HFFc6 (cell line): ENCODE data around the gene RNF175. TPM values are rescaled to one million over a fixed set of nuclear protein-coding genes. Genes with fewer than 3 reads are reported as not detected.
A peak's percentile ranks its signal among the peaks of the same experiment; 100 is the strongest.

Experiments
- DNase-seq: peaks from one replicate; pipeline ENCODE4 v3.0.0-alpha.2; 2018
- H3K27ac Mint-ChIP-seq: 2 replicates; pipeline ENCODE4 v1.8.0; 2020; ENCODE audit warnings: mild to moderate bottlenecking, mixed read lengths
- H3K27me3 Mint-ChIP-seq: 2 replicates; pipeline ENCODE4 v1.8.0; 2021; ENCODE audit warnings: mild to moderate bottlenecking, moderate library complexity, mixed read lengths; ENCODE audit not compliant: insufficient read depth
- H3K36me3 Mint-ChIP-seq: 2 replicates; pipeline ENCODE4 v1.8.0; 2021; ENCODE audit warnings: low read depth, mixed read lengths
- H3K4me1 Mint-ChIP-seq: 2 replicates; pipeline ENCODE4 v1.8.0; 2020; ENCODE audit warnings: low read depth, mixed read lengths
- H3K4me3 Mint-ChIP-seq: 2 replicates; pipeline ENCODE4 v1.8.0; 2020; ENCODE audit warnings: mild to moderate bottlenecking, moderate library complexity, mixed read lengths
- H3K9me3 Mint-ChIP-seq: 2 replicates; pipeline ENCODE4 v1.8.0; 2020; ENCODE audit warnings: mild to moderate bottlenecking, mixed read lengths
- CTCF ChIP-seq: fragments of 200-600 bp; sonication (generic); IDR thresholded peaks from 2 replicates; pipeline ENCODE4 v1.5.0; 2021; ENCODE audit warnings: antibody characterized with exemption, mild to moderate bottlenecking
- total RNA-seq, 6 experiments: library from RNA; stranded (reverse); fragmentation: NEBNext Ultra II Directional; extraction: Animal tissue kit (Norgen Biotek cat#: 25700); gene quantifications; 2 replicates in 1 of 6; 3 replicates in 5 of 6; pipeline ENCODE4 v1.2.3, GENCODE V29; 2021

Gene RNF175
- total RNA-seq, 6 experiments from 2014 or later, result not detected

GRCh38 chr4:153757407-153757806 lies 2.4 kb downstream of the RNF175 start:
- no peak for DNase-seq
- TF ChIP-seq CTCF, result no peak
- peaks cover 37% of the 10 kb centered on the region for H3K27me3 Mint-ChIP-seq
- H3K4me3 Mint-ChIP-seq, result no peak overlapping the region
- no peaks in the 10 kb centered on the region for H3K4me1 Mint-ChIP-seq
- no peak overlapping the region for H3K27ac Mint-ChIP-seq
- H3K36me3 Mint-ChIP-seq, result no peaks in the 10 kb centered on the region
- no peaks in the 10 kb centered on the region for H3K9me3 Mint-ChIP-seq

GRCh38 chr4:153755186-153755585 lies 4.6 kb downstream of the RNF175 start:
- no peak for TF ChIP-seq CTCF
- H3K9me3 Mint-ChIP-seq, result no peaks in the 10 kb centered on the region
- no peaks in the 10 kb centered on the region for H3K36me3 Mint-ChIP-seq
- no peaks in the 10 kb centered on the region for H3K4me1 Mint-ChIP-seq
- no peak overlapping the region for H3K27ac Mint-ChIP-seq
- peaks cover 31% of the 10 kb centered on the region for H3K27me3 Mint-ChIP-seq
- no peak overlapping the region for H3K4me3 Mint-ChIP-seq
- DNase-seq, result no peak

- Mint-ChIP-seq H3K4me3 (no peak overlapping the region), H3K27me3 (peaks cover 20% of the 10 kb centered on the region), H3K9me3 (no peaks in the 10 kb centered on the region), H3K36me3 (no peaks in the 10 kb centered on the region), H3K27ac (no peak overlapping the region), H3K4me1 (peaks cover 10% of the 10 kb centered on the region)
- peak; percentile 69 for DNase-seq
- TF ChIP-seq CTCF, result peak; percentile 84
Observed at GRCh38 chr4:153750197-153750817, 9.5 kb downstream of the RNF175 start.

- no peak for TF ChIP-seq CTCF
- H3K4me1 Mint-ChIP-seq, result peaks cover 10% of the 10 kb centered on the region
- H3K27me3 Mint-ChIP-seq, result peaks cover 16% of the 10 kb centered on the region
- peak overlapping the region; percentile 35; the same call in 1 of the 2 replicates for H3K27ac Mint-ChIP-seq
- no peak overlapping the region for H3K4me3 Mint-ChIP-seq
- H3K36me3 Mint-ChIP-seq, result no peaks in the 10 kb centered on the region
- peak; percentile 74 for DNase-seq
- H3K9me3 Mint-ChIP-seq, result no peaks in the 10 kb centered on the region
Observed at GRCh38 chr4:153748378-153748777, 11.4 kb downstream of the RNF175 start.

- no peak for TF ChIP-seq CTCF
- H3K27me3 Mint-ChIP-seq, result peaks cover 13% of the 10 kb centered on the region
- no peaks in the 10 kb centered on the region for H3K9me3 Mint-ChIP-seq
- no peak overlapping the region for H3K27ac Mint-ChIP-seq
- no peaks in the 10 kb centered on the region for H3K36me3 Mint-ChIP-seq
- no peak for DNase-seq
- H3K4me1 Mint-ChIP-seq, result peaks cover 10% of the 10 kb centered on the region
- no peak overlapping the region for H3K4me3 Mint-ChIP-seq
Observed at GRCh38 chr4:153747406-153747955, 12.3 kb downstream of the RNF175 start.
